Natural killer cell (primary cell): ENCODE data around the gene TRAIP. TPM values are rescaled to one million over a fixed set of nuclear protein-coding genes. Genes with fewer than 3 reads are reported as not detected.

Experiments
- ATAC-seq, 3 donors: fragments of 150-1000 bp in 2 of 3; fragments of 200-7000 bp in 1 of 3; cut with Tn5 transposase; 1 replicate in 1 of 3; 2 replicates in 2 of 3; pipeline ENCODE4 v1.10.0; 2021; ENCODE audit warnings: mild to moderate bottlenecking in 2 of 3, moderate library complexity in 2 of 3
- DNase-seq, 2 donors: peaks; one replicate each; pipeline versions ENCODE4 v3.0.0 to v3.0.0-alpha.2; 2013 to 2021; ENCODE audit warnings: mixed read lengths in 1 of 2
- H3K27ac ChIP-seq: one replicate; pipeline ENCODE4 v1.5.1; 2013; ENCODE audit warnings: mild to moderate bottlenecking, low read length
- H3K27me3 ChIP-seq: one replicate; pipeline ENCODE4 v1.6.1; 2013; ENCODE audit warnings: low read length; ENCODE audit not compliant: control insufficient read depth, insufficient read depth
- H3K36me3 ChIP-seq: one replicate; pipeline ENCODE4 v1.6.1; 2013; ENCODE audit warnings: low read length; ENCODE audit not compliant: control insufficient read depth, insufficient read depth
- H3K4me1 ChIP-seq: one replicate; pipeline ENCODE4 v1.6.1; 2013; ENCODE audit warnings: low read length; ENCODE audit not compliant: control insufficient read depth, insufficient read depth
- H3K4me3 ChIP-seq: one replicate; pipeline ENCODE4 v1.5.1; 2013; ENCODE audit warnings: low read length
- H3K9me3 ChIP-seq: one replicate; pipeline ENCODE4 v1.6.1; 2013; ENCODE audit warnings: low read length; ENCODE audit not compliant: control insufficient read depth, insufficient read depth
- H3K27ac Mint-ChIP-seq, 2 donors: one replicate each; pipeline ENCODE4 v1.8.0; 2022; ENCODE audit warnings: mild to moderate bottlenecking in 2 of 2, mixed read lengths in 2 of 2, moderate library complexity in 1 of 2
- H3K27me3 Mint-ChIP-seq, 2 donors: one replicate each; pipeline ENCODE4 v1.8.0; 2022; ENCODE audit warnings: low read depth in 2 of 2, mixed read lengths in 2 of 2
- H3K36me3 Mint-ChIP-seq: one replicate; pipeline ENCODE4 v1.8.0; 2022; ENCODE audit warnings: mixed read lengths
- H3K4me1 Mint-ChIP-seq, 2 donors: one replicate each; pipeline ENCODE4 v1.8.0; 2022; ENCODE audit warnings: mixed read lengths in 2 of 2
- H3K4me3 Mint-ChIP-seq: one replicate; pipeline ENCODE4 v1.8.0; 2022; ENCODE audit warnings: mild to moderate bottlenecking, moderate library complexity, mixed read lengths
- H3K9me3 Mint-ChIP-seq, 2 donors: one replicate each; pipeline ENCODE4 v1.8.0; 2022; ENCODE audit warnings: mixed read lengths in 2 of 2
- CTCF ChIP-seq: fragments of 200-600 bp; IDR thresholded peaks from one replicate; pipeline ENCODE4 v1.8.0; 2022; ENCODE audit warnings: antibody characterized with exemption
- WGBS: methylation state at CpG from one replicate; pipeline ENCODE4 v1.1.7; 2013; ENCODE audit warnings: missing lambda C conversion rate; ENCODE audit not compliant: insufficient coverage; 5-methylcytosine and 5-hydroxymethylcytosine counted together
- intact Hi-C: fragments of 100-400 bp; cut with micrococcal nuclease; formaldehyde crosslinking; loops from one replicate; pipeline ENCODE4 v1.14.2; 2022
- total RNA-seq, 4 donors: library from RNA; stranded (reverse); fragments of 120-200 nt in 1 of 4; gene quantifications; one replicate each; pipeline versions ENCODE4 v1.2.3 to v1.2.4, GENCODE V29; 2013 to 2022

Gene TRAIP
- total RNA-seq, 3 donors from 2014 or later (not counting 1 experiment from before 2014, with no cell fraction given) = 3.3 to 6.2 (median 4.0) TPM

GRCh38 chr3:49793486-49794085, 62.8 kb downstream of the TRAIP start:
- Histone ChIP-seq H3K4me3 (no peak overlapping the region), H3K36me3 (no peaks in the 10 kb centered on the region), H3K4me1 (peaks cover 3% of the 10 kb centered on the region), H3K27me3 (no peaks in the 10 kb centered on the region), H3K9me3 (no peaks in the 10 kb centered on the region), H3K27ac (no peak overlapping the region)
- Mint-ChIP-seq H3K9me3 (no peaks in the 10 kb centered on the region), H3K27me3 (peaks cover 0 to 3% of the 10 kb centered on the region in 2 donors), H3K4me3 (no peak overlapping the region), H3K4me1 (no peaks in the 10 kb centered on the region), H3K27ac (no peak overlapping the region), H3K36me3 (no peaks in the 10 kb centered on the region)
- DNase-seq (no peak), ATAC-seq (no peak)
- TF ChIP-seq CTCF = no peak
- intact Hi-C loops = no loop called here
- 89% methylated on average over 12 of the region's 13 CpGs for WGBS

- Histone ChIP-seq H3K4me3 (no peak overlapping the region), H3K27ac (no peak overlapping the region), H3K36me3 (no peaks in the 10 kb centered on the region), H3K4me1 (peaks cover 3% of the 10 kb centered on the region), H3K9me3 (no peaks in the 10 kb centered on the region), H3K27me3 (no peaks in the 10 kb centered on the region)
- H3K9me3 Mint-ChIP-seq = no peaks in the 10 kb centered on the region
- H3K4me1 Mint-ChIP-seq = no peaks in the 10 kb centered on the region
- DNase-seq = no peak
- H3K27me3 Mint-ChIP-seq = peaks cover 0 to 5% of the 10 kb centered on the region in 2 donors
- ATAC-seq = no peak
- no peaks in the 10 kb centered on the region for H3K36me3 Mint-ChIP-seq
- no peak overlapping the region for H3K27ac Mint-ChIP-seq
- H3K4me3 Mint-ChIP-seq = no peak overlapping the region
- no peak for TF ChIP-seq CTCF
- intact Hi-C loops = no loop called here
- WGBS = 89% methylated on average over 10 of the region's 10 CpGs
These were observed 63.8 kb downstream of the TRAIP start for GRCh38 chr3:49792371-49793150.

GRCh38 chr3:49791571-49791970, 64.8 kb downstream of the TRAIP start:
- no peak for TF ChIP-seq CTCF
- H3K27me3 ChIP-seq = no peaks in the 10 kb centered on the region
- intact Hi-C loops = no loop called here
- ATAC-seq = no peak
- Mint-ChIP-seq H3K27me3 (peaks cover 0 to 5% of the 10 kb centered on the region in 2 donors), H3K36me3 (no peaks in the 10 kb centered on the region), H3K27ac (no peak overlapping the region), H3K4me3 (no peak overlapping the region), H3K9me3 (no peaks in the 10 kb centered on the region), H3K4me1 (peaks cover 9 to 10% of the 10 kb centered on the region in 2 donors)
- H3K36me3 ChIP-seq = no peaks in the 10 kb centered on the region
- H3K4me1 ChIP-seq = peaks cover 11% of the 10 kb centered on the region
- WGBS = 91% methylated on average over 4 of the region's 4 CpGs
- H3K9me3 ChIP-seq = no peaks in the 10 kb centered on the region
- no peak overlapping the region for H3K27ac ChIP-seq
- no peak for DNase-seq
- H3K4me3 ChIP-seq = no peak overlapping the region
